ENCODE data around the gene PGR.

DNA sequence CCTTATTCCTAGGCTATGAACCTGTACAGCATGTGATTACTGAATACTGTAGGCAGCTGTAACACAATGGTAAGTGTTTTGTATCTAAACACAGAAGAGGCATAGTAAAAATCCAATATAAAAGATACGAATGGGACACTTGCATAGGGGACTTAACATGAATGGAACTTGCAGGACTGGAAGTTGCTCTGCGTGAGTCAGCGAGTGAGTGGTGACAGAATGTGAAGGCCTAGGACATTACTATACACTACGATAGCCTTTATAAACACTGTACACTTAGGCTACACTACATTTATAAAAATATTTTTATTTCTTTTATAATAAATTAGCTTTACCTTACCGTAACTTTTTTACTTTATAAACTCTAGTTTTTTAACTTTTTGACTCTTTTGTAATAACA is 81.1 kb downstream of the PGR start:
- TF ChIP-seq, protein P1, sequence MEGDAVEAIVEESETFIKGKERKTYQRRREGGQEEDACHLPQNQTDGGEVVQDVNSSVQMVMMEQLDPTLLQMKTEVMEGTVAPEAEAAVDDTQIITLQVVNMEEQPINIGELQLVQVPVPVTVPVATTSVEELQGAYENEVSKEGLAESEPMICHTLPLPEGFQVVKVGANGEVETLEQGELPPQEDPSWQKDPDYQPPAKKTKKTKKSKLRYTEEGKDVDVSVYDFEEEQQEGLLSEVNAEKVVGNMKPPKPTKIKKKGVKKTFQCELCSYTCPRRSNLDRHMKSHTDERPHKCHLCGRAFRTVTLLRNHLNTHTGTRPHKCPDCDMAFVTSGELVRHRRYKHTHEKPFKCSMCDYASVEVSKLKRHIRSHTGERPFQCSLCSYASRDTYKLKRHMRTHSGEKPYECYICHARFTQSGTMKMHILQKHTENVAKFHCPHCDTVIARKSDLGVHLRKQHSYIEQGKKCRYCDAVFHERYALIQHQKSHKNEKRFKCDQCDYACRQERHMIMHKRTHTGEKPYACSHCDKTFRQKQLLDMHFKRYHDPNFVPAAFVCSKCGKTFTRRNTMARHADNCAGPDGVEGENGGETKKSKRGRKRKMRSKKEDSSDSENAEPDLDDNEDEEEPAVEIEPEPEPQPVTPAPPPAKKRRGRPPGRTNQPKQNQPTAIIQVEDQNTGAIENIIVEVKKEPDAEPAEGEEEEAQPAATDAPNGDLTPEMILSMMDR (IDR thresholded peaks at IDR 0.05; ENCODE audit: insufficient read depth, low read length, poor library complexity, severe bottlenecking), result no peak
- no peak for TF ChIP-seq EZH2phosphoT487 (conservative IDR thresholded peaks at IDR 0.05; ENCODE audit: low read length)

All from SU-DHL-6 (cell line).